Activated CD8-positive, alpha-beta memory T cell treated with anti-CD3 and anti-CD28 coated beads, Interleukin-2, amount 50 U/mL, for 4 hours (primary cell): ENCODE measurements around the gene CATSPER1.
A peak's percentile ranks its signal among the peaks of the same experiment; 100 is the strongest.
"Not testable (repeated sequence)": the region's sequence is repeated elsewhere in the genome, so short reads cannot be mapped to it uniquely, and the experiment has no call there.

ENCODE experiments used
- DNase-seq: peaks from one replicate; pipeline ENCODE4 v3.0.0-alpha.2; 2020

Gene CATSPER1

DNA sequence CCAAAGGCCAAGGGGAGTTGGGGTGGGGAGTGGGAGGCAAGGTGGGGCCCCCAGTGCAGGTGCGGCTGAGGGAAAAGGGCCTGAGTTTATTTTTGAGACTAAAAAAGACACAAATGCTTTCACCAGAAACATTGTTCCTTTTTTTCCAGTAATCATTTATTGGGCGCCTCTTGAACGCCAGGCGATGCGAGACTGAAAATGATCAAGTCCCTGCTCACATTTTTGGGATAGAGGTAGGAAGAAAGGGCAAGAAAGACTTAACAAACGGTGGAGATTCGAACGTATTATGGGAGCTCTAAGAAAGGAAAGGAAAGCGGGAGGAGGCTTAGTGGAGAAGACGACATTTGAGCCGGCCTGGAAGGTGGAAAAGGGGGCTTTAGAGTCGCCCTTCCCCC, 25.1 kb upstream of the CATSPER1 start:
- no peak for DNase-seq

DNA sequence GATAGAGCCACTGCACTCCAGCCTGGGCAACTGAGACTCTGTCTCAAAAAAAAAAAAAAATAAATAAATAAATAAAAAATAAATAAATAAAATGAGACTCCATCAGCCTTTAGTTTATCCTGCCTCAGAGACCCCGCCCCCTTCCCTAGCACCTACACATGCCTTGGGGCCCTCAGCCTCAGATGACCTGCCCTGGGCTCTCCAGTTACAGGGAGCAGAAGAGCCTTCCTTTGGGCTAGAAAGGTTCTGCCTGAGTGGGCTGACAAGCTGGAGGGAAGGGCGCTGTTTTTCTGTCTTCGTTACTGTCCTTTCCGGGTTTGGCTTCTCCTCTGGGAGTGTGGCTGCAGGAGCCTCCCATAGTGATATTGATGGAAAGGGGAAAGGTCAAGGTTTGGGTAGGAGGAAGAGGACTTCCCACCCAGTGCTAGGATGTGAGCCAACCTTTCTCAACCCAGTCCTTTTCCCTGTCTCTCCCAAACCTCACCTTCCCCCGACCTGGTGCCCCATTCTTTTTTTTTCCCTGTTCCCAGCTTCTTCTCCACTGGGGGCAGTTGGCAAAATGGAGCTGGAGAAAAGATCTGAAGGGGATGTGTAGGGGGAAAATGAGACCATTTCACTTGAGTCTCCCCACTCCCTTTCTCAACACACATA, 24.4 kb upstream of the CATSPER1 start:
- DNase-seq, result no peak

DNA sequence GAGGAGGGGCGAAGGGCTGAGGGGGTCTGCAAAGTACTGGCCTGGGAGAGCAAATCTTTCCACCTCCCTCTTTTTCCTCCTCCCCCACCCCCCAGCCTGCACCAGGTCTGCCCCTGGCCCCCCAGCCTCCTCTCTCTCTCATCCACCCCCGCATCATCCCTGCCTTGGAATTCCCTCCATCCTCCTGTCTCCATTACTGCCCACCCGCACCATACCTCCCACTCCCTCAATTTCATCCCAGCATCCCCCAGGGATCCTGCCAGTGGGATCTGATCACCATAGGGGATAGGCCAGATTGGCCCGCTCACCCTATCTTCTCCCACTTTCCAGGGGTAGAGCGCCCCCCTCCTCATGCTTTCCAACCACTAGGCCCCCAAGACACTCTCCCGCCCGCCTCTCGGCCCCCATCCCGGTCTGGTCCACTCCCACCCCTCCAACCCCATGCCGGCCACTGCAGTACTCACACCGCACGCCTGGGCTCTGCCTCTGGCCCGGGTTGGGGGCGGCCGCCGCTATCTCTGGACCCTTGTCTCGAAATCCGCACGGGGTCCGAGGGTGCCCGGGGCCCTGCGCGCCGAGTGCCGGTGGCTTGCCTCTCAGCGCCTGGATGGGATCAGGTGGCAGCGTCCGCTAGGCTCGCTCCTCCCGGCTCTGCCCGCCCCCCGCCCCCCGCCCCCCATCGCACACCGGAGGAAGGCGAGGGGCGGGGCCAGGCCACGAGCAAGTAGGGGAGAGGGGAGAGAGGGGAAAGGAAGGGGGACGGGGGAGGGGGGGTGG, 22.5 kb upstream of the CATSPER1 start, which contains the start of gene GAL3ST3:
Gene GAL3ST3, minus strand, starts transcription at position 615 of the 777 bp plus-strand sequence. CDS start 3,746 bp downstream, outside the sequence.
- DNase-seq, result no peak

DNA sequence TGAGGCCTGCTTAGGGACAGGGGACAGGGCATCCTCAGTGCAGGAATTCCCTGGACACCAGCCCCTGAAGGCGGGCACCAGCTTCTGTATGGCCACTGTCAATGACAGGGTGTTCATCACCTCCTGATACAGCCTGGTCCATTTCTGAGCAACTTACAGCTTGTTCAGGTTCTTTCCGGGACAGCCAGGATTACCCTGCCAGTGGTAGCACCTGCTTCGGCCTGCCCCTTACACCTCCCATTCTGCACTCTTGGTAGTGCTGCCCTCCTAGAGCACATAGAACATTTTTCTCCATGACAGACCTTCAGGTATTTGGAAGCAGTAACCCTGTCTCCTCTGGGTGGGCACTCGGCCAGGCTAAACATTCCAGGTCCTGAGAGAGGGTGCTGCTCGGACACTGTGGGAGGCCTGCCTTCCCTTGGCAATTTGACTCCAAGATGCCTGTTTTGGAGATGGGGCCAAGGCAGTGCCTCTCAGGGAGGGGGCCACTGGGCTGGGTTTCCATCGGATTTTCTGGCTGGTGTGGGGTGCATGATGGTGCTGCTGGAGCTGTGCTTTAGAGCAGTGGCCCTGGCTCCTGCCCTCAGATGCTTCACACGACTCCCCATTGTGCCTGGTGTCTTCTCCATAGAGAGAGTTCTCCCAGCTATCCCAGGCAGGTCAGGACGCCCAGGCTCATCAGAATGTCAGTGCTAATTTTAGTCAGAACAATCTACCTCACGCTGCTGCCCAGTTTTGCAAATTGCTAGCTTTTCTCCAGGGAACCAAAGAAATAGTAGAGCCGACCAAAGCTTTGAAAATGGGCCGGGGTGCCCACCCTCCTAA, 21.5 kb upstream of the CATSPER1 start:
- no peak for DNase-seq

DNA sequence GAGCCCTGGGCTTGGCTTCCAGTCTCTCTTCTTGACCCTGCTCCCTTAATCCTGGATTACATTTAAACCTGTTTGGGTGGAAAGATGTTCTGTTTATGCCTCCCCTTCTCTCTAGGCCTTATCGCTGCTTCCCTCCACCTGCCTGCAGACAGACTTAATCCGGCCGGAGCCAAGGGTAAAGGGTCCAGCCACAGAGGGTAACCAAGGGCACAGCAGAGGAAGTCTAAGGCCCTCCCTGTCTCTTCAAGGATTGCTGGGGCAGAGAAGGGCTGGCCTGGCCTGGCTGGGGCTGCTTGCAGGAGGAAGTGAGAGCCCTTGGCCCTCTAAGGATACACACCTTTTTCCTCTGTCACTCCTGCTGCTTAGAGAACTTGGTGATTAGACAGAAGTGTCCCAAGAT, 20.6 kb upstream of the CATSPER1 start:
- no peak for DNase-seq

- peak; percentile 85 for DNase-seq
Observed at GRCh38 chr11:66045177-66045639, 18.9 kb upstream of the CATSPER1 start.

DNA sequence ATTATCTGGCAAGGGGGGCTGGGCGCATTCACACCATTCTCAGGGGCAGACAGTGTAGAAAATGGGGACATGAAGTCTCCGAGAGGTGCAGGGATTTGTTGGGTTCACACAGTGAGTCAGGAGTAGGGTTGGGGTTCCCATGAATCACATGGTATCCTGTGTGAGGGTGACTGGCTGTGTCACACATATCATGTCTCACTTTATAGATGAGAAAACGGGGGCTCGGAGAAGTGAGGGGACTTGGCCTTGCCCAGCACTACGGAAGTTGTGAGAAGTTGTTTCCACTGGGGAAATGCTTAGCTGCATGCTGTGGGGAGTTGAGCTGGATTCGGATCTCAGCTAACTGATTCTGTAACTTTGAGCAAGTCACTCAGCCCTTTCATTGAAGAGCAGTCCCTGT, 18.5 kb upstream of the CATSPER1 start:
- peak; percentile 23 for DNase-seq

GRCh38 chr11:66042996-66043906, 17.0 kb upstream of the CATSPER1 start:
- no peak for DNase-seq

- no peak for DNase-seq
Observed at GRCh38 chr11:66042227-66042995, 16.1 kb upstream of the CATSPER1 start.

GRCh38 chr11:66039765-66040164, 13.5 kb upstream of the CATSPER1 start:
- no peak for DNase-seq

- no peak for DNase-seq
Observed at GRCh38 chr11:66037327-66037726, 11.0 kb upstream of the CATSPER1 start.

DNA sequence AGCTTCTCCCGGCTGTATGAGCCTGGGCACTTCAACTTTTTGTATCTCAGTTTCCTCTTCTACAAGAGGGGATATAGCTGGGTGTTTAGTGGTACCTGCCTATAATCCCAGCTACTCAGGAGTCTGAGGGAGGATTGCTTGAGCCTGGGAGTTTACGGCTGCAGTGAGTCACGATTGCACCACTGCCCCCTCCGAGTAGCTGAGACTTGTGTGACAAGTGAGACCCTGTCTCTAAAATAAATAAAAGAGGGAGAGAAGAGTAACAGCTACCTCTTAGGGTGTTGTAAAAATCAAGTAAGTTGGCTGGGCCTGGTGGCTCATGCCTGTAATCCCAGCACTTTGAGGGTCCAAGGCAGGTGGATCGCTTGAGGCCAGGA, 10.0 kb upstream of the CATSPER1 start:
- DNase-seq, result no peak

- DNase-seq, result no peak
Observed at GRCh38 chr11:66035653-66036333, 9.5 kb upstream of the CATSPER1 start.

DNA sequence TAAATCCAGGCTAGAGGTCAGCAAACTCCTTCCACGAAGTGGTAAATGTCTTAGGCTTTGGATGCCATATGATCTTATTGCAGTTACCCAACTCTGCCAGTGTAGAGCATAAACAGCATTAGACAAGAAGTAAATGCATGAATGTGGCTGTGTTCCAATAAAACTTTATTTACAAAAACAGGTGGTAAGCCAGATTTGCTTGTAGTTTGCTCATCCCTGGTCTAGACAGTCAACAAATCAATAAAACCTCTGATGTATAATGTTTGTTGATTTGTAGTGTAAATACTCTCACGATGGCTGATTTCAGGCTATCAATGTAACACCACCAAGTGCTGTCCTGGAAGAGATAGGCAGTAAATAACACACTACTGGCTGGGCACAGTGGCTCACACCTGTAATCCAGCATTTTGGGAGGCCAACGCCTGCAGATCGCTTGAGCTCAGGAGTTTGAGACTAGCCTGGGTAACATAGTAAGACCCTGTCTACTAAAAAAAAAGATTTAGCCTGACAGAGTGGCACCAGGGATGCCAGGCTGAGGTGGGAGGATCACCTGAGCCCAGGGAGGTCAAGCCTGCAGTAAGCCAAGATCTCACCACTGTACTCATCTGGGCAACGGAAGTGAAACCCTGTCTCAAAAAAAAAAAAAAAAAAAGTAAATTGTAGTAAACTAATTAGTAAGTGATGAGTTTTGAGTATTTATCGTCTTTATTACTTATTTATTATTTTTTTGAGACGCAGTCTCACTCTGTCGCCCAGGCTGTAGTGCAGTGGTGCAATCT, 6.9 kb upstream of the CATSPER1 start:
- no peak for DNase-seq

GRCh38 chr11:66023186-66023440, 3.2 kb downstream of the CATSPER1 start:
- not testable (repeated sequence) for DNase-seq

DNA sequence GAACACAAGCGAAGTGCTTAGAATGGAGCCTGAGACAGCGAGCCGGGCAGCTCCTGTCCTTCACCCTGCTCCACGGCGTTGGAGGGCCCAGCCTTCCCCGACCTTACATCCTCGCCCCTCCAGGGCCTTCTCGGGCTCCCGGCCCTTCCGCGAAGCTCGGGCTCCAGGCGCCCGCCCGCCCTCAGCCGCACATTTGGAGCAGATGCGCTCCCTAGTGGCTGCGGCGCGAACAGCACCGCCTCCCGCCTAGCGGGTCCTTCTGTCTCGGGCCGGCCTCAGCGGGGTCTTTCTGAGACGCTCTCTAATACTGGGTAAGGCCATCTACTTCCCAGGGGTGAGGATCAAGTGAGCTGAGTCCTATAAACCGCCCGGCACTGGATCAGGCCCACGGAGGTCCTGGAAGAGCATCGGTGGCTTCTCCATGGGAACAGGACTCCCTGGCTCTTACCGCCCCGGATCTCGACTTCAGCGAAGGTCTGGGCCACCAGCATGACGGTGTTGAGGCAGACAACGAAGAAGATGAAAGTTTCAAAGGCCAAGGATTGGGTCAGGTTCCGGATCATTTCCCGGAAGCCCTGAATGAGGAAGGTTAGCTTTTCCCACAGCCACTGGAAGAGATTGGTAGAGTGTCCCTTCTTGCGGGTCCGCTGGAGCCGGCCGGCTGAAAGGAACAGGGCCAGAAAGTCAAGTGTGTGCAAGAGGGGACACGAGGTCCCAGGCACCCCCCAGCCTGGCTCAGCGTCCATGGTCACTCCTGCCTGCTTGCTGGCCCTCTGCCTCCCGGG, 3.7 kb downstream of the CATSPER1 start:
- DNase-seq, result peak; percentile 84

- no peak for DNase-seq
Observed at GRCh38 chr11:66020618-66021357, 5.5 kb downstream of the CATSPER1 start.

- no peak for DNase-seq
Observed at GRCh38 chr11:66020212-66020611, 6.1 kb downstream of the CATSPER1 start.

DNA sequence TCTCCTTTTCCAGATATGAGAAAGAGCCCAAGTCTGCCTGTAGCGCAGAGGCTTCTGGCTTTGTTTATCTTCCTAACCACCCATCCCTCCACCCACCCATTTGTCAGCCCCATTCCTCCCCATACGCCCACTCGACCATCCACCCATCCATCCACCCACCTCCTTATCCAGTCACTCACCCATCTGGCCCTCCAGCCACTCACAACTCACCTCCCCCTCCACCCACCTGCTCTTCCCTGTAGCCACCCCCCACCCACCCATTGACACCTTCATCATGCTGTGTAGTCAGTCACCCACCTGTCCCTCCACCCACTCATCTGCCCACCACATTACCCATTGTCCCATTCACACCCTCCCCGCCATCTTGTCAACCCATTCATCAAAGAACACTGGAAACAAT, 9.0 kb downstream of the CATSPER1 start:
- DNase-seq, result peak; percentile 40
